NCI-H524 (cell line): Measurements from ENCODE around the gene BAG1.
A peak's percentile ranks its signal among the peaks of the same experiment; 100 is the strongest.

Source experiments
- DNase-seq, 2 experiments: peaks; one replicate each; lab custom pipeline; 2025; lab: John Stamatoyannopoulos, UW

BAG1 gene

DNA sequence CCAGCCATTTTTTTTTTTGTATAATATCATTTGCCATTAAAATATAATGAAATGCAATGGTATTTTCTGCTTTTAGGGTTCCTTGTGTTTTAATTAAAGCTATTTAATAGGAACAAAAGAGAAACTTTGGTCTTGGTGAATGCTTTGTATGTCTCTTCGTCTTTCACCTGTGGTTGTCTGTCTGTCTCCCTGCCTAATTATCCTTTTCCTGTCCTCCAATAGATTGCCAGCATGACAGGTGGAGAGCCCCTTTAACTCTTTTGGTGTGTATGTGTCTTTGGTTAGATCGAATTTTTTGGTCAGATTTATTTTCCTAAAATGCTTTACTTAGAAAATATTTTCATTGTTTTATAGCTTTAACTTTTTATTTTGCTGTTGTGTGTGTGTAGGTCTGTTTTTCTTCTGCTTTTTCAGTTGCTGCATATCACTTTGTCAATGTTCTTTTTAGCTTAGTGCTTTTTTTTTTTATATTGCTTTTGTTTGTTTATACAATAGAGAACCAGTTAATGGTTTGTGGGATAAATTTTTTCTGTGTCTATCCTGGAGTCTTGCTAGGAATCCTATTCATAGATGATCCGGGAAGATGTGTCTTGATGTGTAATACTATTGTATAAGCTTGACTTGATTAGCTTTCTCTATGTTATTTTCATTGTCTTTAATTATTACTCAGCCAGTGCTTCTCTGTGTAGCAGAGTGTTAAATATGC is 8.9 kb upstream of the BAG1 start:
- no peak for DNase-seq

DNA sequence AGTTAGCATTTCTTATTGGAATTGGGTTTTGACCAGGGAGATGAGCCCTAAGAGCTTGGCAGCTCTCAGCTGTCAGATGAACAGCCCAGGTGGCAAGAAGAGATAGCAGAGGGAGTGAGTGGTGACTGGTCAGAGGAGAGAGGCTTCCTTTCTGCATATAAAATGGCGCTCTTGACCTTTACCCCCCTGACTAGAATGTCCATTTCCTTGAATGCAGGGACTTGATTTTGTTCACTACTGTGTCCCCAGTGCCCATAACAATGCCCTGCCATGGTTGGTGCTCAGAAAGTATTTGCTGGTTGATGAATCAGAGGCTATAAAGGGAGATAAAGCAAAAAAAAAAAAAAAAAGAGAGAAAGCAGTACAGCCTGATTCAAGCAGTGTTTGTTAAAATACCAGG is 7.6 kb upstream of the BAG1 start:
- no peak for DNase-seq

DNA sequence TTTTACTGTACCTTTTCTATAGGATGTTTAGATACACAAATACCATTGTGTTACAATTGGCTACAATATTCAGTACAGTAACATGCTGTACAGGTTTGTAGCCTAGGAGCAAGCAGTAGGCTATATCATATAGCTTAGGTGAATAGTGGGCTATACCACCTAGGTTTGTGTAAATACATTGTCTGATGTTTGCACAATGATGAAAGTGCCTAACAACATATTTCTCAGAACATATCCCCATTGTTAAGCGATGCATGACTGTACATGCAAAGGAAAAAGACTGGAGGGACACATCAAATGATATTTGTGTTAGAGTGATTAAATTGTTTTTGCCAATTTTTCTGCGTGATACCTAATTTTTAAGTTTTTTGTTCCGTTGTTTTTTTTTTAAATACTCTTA is 5.6 kb upstream of the BAG1 start:
- DNase-seq = no peak

DNA sequence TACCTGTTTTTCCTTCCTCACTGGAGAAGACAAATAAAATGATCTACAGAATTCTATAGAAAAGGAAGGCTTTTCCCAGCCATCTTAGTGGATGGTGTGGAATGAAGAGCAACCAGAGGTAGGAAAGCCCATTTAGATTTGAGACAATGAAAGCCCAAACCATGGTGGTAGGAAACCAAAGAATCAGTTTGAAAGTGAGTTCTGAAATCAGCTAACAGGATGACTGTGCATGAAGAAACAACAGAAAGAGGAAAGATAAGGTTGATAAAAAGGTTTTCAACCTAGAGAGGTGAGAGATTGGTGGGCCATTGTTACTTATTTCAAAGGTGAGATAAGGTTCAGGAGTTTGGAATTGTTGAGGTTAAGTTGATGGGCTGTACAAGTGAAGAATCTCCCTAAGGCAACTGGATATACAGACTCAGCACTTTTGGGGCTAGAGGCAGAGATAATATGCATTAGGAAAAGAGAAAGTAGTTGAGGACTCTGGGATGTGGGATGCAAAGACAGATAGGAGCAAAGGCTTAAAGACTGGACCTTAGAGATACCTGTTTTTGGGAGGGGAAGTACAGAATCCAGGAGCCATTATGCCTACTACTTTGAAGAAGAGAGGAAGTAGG is 2.8 kb upstream of the BAG1 start:
- no peak for DNase-seq

DNA sequence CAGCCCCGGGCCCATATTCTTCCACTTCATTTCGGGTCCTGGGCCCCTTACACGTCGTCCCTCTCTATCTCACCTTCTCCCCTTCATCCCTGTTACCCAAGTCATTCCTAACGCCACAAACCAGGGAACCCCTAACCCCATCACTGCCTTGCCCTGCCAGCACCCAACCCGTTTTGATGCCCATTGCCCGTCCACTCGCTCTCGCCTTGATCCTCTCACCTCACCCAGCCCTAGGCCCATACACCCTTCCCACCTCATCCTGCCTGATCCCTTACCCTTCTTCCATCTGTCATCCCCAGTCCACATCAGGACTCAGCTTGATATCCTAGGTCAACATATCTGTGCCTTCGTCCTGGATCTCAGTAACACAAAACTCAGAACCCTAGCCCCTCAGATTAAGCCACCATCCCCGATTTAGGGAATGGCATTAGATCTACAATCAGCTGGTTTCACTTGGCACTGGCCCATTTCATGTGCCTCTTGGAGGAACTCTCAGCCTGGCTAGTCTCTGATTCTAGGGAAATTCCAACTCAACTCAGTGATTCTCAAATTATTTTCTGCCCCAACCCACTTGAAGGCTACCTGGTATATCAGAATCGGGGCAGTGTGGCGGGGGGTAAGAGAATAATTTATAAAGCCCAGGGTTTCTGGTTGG is 830 bp upstream of the BAG1 start:
- DNase-seq = no peak

DNA sequence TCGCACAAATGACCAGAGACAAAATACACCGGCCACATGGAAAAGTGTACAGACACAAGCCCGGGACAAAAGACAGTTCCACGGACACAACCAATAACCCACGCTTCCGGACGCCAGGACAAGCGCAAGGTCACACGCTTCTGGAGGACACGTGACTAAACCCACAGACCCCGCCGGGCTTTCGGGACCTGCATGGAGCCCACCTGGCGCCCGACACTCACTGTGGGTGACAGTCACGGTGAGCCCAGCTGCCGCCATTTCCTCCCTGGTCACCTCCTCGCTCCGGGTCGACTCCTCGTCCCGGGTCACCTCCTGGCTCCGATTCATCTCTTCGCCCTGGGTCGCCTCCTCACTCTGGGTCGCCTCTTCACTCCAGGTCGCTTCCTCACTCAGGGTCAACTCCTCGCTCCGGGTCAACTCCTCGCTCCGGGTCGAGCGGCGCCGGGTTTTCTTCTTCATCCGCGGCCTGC is 470 bp downstream of the BAG1 start:
- peak in 1 of 2 experiments; percentile 49 for DNase-seq

DNA sequence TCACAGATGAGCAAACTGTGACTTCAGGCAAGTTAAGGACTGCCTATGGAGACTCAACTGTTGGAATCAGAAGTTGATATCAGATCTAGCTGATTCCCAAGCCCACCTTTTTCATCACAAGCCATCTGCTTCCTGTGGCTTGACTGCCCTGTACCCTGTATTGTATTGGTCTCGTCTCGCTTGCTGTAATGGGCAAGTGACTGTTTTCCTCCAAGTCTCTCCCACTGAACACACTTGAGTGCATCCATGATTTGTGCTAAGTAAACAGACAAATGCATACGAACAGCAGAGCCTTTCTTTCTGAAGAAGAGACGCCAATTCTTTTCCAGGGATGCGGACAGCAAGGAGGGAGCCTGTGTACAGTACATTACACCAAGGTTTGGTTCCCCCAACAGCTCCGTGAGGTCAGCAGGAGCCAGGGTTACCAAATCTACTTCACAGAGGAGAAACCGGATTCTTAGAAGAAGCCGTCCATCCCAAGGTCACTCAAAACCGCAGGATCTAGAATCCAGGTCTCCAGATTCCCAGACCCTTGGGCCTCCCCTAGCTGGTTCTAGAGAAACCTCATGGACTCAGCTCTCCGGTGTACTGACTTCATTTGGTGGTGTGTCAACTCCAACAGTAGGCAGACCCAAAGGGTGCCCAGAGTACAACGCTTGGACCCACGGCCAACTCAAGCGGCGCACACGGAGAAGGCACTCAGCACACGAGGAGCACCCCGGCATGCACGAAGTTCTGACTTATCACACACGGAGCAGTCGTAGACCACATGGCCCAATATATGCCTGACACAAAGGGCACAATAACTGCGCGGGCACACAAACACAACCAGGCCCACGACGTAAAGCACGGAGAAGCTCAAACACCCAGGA is 1.1 kb downstream of the BAG1 start:
- peak in 1 of 2 experiments; percentile 44 for DNase-seq

DNA sequence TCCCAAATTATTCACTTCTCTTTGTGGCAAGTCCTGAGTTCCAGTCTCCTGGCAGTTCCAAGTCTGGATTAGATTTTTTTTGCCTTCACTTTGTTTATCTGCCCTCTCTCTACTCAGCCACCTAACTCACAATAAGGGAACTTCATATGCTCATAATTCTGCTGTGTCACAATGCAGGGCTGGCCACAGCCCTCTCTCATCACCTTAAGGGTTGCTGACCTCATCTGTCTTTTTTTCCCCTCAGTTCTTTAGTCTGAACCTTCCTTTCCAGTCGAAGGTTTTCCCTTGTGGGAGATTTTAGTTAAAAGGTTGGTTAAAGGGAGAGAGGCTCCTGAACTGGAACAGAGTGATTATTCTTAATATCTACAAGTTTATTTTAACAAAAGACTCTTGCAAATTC is 4.1 kb downstream of the BAG1 start:
- DNase-seq = no peak

DNA sequence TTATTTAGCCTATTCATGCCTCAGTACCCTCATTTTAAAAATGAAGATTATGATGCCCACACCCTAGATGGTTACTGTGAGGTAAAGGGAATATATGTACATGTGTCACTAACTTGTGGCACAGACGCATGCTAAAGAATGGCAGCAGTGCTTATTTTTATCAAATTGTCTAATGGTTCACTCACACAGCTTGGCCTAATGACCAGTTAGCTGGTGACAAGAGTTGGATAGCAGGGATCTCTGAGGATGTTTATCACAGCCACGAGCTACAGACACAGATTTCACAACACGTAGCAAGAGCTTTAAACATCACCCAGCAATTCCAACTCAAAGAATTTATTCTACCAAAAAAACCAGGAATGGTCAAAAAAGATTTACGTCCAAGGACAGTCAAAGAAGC is 7.2 kb downstream of the BAG1 start:
- no peak for DNase-seq

DNA sequence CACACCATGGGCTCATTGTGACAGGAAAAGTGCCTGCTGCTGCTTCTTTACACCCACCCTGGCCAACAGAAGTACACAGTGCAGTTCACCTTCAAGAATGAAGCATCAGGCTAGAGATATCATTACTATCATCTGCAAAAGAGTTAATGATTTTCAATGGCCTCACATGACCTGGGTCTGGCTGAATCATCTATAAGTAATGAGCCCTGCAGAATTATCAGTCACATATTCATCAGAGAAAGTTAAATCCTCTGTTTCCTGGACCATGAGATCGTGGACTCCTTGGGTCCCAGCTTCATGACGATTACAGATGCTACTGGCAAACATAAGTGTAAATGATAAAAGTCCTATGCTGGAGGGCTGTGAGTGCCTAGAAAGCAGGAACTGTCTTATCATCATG is 8.3 kb downstream of the BAG1 start:
- DNase-seq = no peak

DNA sequence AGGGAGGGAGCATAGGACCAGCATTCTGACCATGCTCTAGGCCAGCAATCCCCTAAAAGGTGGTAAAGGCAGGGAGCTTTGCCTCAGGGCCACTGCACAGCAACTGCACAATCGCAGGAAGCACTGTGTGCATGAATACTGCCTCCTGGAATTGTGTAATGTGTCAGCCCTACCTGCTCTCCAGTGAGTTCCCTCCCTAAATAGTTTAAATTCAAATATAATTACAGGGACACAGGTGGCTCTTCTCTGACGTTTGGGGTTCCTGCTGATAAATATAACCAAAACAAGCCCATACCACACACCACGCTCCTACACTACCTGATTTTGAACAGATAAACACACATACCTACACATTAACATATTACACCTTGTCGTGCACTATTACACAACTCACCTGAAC is 9.0 kb downstream of the BAG1 start:
- DNase-seq = no peak

DNA sequence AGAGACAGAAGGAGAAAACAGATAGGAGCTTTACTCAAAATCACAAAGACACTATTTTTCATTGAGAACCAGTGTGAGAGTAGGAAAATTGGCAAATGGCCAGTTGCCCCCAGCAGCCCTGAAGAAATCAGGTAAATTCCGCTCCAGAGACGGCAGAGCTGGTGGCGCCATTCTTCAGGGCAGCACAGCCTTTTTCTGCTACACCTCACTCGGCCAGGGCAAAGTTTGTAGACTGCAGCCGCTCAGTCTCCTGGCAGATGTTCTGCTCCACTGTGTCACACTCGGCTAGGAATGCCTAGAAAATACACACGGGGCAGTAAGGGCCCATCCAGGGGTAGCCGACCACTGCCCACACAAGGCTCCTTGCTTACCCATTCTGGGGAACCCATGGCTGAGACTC is 9.5 kb downstream of the BAG1 start:
- no peak for DNase-seq

DNA sequence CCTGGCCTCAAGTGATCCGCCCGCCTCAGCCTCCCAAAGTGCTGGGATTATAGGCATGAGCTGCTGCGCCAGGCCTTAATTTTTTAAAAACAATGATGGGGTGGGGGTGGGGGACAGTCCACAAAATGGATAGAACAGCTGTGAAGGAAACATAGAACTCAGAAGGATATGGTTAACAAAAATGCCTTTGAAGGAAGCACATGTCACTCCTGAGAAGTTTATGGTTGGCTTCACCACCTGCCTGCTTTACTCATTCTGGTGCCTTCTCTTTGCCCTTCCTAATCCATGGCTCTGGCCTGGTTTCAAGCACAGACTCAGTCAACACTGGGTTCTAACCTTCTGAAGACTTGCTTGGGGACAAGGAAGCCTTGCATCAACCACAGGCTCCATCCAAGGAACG is 10.3 kb downstream of the BAG1 start:
- no peak for DNase-seq

DNA sequence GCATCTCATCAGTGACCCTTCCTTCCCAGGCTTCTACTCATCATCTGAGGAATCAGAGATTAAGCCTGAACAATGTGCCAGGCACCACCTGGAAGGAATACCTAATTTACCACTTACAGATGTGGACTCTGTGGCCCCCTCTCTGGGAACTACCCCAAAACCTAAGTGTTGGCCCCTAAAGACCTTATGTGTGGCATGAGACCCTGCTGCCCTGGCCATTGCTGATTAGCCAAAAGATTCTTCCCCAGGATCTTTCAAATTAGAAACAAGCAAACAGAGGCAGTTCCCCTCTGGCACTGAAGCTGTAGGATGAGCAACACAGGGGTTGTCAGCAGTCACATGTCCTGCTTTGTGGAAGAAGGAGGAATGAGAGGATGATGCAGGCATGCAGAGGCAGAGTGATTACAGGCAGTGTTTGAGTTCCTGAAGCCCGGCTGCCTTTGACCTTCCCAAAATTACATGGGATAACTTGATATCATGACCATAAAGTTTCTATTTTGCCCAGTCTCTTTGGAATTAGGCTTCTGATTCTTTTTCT is 14.0 kb downstream of the BAG1 start:
- no peak for DNase-seq

DNA sequence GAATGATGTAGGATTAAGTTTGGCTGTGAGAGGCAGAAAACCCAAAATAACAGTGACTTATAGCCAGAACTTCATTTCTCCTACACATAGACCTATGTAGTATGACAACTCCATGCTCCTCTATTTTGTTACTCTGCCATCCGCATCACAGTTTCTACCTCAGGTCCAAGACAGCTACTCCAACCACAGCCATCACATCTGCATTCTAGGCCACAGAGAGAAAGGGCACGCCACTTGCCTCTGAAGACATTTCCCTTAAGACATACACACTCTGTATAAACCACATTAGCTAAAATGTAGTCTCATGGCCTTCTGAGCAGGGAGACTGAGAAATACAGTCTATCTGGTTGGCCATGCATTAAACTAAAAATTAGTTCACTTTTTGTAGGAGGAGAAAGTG is 14.5 kb downstream of the BAG1 start:
- DNase-seq = no peak

DNA sequence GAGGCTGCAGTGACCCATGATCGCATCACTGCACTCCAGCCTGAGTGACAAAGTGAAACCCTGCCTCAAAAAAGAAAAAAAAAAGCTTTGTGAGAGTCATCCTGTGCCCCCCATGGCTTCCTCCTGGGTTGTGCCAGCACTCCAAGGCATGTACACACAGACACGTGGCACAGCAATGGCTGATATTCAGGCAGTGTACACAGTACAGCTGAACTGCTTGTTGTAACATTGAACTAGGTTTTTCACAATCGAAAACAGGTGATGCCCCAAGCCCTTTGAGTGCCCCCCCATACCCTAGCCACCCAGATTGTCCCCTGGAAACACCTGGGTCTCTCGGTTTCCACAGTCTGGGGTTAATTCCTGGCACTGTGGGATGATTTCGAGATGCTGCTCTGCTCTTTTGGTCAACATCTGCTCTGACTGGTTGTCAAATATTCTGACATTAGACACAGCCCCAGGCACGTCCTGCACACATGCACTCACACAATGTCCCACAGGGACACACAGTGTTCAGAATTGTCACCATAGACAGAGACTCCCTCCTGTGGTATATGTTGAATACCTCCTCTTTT is 15.3 kb downstream of the BAG1 start:
- no peak for DNase-seq

DNA sequence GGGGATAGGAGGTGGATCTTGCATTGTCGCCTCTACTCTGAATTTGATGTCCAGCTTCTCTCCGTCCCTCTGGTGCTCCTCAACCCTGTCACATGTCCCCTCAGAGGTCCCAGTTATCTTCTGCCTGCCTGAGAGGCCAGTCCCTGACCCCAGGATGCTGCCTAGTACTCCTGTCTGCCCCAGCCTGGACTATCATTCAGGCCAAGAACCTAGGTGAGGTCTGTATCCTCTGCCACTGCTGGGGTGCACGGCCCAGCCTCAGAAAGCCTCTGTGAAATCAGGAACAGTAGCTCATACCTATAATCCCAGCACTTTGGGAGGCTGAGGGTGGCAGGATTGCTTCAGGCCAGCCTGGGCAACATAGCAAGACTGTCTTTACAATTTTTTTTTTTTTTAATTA is 15.9 kb downstream of the BAG1 start:
- DNase-seq = no peak

DNA sequence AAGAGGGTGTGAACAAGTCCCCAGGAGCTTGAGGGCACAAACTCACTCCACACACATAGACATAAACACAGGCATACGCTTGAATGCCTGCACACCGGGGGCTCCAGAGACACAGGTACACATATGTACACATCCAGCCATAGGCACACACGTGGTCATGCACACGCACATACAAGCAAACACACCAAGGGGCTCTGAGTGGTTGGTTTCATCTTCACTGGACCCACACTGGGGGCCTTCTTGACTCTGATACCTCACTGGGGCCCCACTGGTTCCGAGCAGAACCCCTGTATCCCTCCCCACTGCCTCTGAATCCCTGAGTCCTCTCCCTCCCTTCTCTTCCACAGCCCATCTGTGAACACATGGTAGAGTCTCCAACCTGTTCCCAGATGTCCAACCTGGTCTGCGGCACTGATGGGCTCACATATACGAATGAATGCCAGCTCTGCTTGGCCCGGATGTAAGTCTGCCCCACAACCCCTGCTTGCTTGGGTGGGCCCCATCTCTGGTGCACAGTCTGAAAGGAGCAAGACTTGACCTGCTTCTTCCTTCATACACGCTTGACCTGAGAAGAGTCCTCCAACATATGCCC is 18.1 kb downstream of the BAG1 start:
- DNase-seq = no peak

DNA sequence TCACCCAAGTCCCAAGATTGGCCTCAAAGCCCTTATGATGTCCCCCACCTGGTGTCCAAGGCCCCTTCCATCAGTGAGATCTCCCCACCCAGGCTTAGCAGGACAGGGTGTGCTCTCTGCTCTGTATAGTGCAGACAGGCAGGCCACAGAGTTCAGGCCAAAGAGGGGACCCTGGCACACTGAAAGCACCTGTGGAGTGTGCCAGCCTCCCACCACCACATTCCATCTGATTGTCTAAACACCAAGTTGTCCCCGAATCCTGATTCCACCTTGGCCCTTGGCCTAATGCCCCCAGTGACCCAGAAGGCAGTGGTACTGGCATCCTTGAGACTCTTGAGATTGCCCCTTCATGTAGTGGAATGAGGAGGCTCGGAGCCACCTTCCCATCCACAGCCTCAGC is 19.2 kb downstream of the BAG1 start:
- DNase-seq = no peak

DNA sequence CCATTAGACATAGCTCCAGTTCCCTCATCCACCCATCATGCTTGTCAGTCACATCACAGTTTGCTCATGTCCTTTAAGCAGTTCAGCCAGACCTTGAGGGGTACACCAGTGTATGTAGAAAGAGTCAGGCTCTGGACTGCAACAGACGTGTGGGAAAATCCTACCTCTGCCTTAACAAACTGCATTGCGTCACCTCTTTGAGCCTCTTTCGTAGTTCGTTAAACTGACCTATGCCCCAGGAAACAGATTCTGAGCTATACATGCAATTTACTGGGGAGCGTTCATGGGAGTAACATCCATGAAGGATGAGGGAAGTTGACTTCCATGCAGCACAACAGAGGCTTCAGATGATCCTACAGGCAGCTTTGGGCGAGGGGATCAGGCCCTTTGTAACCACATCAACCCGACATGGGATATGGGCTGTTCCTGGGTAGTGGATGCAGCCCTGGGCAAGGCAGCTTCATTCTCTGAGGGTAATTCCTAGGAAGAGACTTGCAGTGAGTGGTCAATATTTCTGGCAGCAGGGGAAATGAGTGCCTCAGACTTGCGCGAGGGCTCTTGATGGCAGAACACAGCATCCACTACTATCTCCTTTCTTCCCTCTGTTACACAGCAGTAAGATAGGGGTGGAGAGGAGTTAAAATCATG is 20.2 kb downstream of the BAG1 start:
- no peak for DNase-seq

DNA sequence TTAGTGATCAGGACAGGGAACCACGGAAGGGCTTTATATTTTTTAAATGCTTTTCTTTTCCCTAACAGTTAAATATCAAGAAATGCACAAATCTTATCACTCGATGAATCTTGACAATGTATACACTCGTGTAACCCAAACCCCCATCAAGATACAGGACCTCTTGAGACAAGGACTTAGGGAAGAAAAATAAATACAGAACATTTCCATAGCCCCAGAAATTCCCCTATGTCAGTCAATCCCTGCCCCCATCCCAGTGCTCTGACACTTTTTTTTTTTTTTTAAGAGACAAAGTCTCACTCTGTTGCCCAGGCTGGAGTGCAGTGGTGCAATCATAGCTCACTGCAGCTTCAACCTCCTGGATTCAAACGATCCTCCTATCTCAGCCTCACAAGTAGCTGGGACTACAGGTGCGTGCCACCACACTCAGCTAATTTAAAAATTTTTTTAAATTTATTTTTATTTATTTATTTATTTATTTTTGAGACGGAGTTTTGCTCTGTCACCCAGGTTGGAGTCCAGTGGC is 21.8 kb downstream of the BAG1 start:
- DNase-seq = no peak
